Prostate gland (tissue), 2 donors: ENCODE measurements around the gene OR5A1.

Experiments
- POLR2A ChIP-seq: fragments of 450-650 bp; IDR thresholded peaks from one replicate; pipeline ENCODE4 v1.6.1; 2016; ENCODE audit warnings: antibody characterized with exemption, mild to moderate bottlenecking
- TF ChIP-seq, protein P1 (sequence below), 4 experiments: fragments of 200-600 bp in 2 of 4; fragments of 450-650 bp in 2 of 4; sonication (generic) in 2 of 4; IDR thresholded peaks; 1 replicate in 3 of 4; 2 replicates in 1 of 4; pipeline ENCODE4 v1.5.1; 2016 to 2019; ENCODE audit warnings: antibody characterized with exemption in 4 of 4, mild to moderate bottlenecking in 2 of 4, moderate library complexity in 2 of 4

DNA sequence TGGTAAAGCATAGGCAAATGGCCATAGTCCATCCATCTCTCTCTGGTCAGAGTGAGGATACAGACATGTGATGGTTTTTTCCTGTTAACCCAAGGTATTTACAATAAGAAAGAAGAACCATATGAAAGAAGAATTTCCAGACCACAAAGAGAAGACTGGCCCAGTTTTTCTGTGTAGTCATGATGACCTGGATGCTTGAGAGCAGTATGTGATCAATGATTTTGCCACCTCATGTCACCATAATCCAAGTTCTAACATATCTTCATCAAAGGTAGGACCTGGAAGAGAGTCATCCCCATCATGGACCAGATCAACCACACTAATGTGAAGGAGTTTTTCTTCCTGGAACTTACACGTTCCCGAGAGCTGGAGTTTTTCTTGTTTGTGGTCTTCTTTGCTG lies 20.4 kb downstream of the OR5A1 start, which contains the start of gene OR4D6:
- TF ChIP-seq POLR2A: no peak
- TF ChIP-seq, protein P1, sequence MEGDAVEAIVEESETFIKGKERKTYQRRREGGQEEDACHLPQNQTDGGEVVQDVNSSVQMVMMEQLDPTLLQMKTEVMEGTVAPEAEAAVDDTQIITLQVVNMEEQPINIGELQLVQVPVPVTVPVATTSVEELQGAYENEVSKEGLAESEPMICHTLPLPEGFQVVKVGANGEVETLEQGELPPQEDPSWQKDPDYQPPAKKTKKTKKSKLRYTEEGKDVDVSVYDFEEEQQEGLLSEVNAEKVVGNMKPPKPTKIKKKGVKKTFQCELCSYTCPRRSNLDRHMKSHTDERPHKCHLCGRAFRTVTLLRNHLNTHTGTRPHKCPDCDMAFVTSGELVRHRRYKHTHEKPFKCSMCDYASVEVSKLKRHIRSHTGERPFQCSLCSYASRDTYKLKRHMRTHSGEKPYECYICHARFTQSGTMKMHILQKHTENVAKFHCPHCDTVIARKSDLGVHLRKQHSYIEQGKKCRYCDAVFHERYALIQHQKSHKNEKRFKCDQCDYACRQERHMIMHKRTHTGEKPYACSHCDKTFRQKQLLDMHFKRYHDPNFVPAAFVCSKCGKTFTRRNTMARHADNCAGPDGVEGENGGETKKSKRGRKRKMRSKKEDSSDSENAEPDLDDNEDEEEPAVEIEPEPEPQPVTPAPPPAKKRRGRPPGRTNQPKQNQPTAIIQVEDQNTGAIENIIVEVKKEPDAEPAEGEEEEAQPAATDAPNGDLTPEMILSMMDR (IDR thresholded peaks at IDR 0.05): no peak
